DND-41 (cell line): ENCODE measurements around the gene POP5.

Source experiments
- CTCF ChIP-seq: IDR thresholded peaks from 2 replicates; pipeline ENCODE4 v1.5.1; 2012; ENCODE audit warnings: borderline replicate concordance, low read length, moderate library complexity, mild to moderate bottlenecking; ENCODE audit not compliant: poor library complexity, severe bottlenecking; ENCODE audit errors: extremely low read depth
- EZH2 ChIP-seq: IDR thresholded peaks from 3 replicates; pipeline ENCODE4 v1.6.1; 2012; ENCODE audit warnings: borderline replicate concordance, low read depth, mild to moderate bottlenecking, moderate library complexity, low read length, inconsistent platforms; ENCODE audit not compliant: severe bottlenecking

GRCh38 chr12:120610560-120610959, 29.4 kb upstream of the POP5 start:
- TF ChIP-seq CTCF (no peak), EZH2 (no peak)
